ENCODE measurements around the gene GRIN1. TPM values are rescaled to one million over a fixed set of nuclear protein-coding genes. Genes with fewer than 3 reads are reported as not detected.

The GRIN1 gene
- total RNA-seq, 1 experiment from 2014 or later, result not detected

GRCh38 chr9:137187386-137187785 is 48.4 kb downstream of the GRIN1 start:
- no peak overlapping the region for H3K27ac ChIP-seq

GRCh38 chr9:137188086-137188489 is 49.1 kb downstream of the GRIN1 start:
- intact Hi-C loops (cut with micrococcal nuclease; ENCODE audit: unreplicated experiment), result loop anchor here (1.0 to 2.0 kb wide), 3 partner anchors 15 to 59 kb away; partner anchors contain the start of genes RNF224 and TMEM210
- H4K20me1 ChIP-seq (ENCODE audit: insufficient read depth), result peaks cover 17% of the 10 kb centered on the region
- no peak for TF ChIP-seq EZH2 (IDR thresholded peaks at IDR 0.05; ENCODE audit: low read depth)
- TF ChIP-seq CTCF (conservative IDR thresholded peaks at IDR 0.05), result no peak
- H3F3A ChIP-seq (ENCODE audit: insufficient read depth, low read depth), result peaks cover 18% of the 10 kb centered on the region
- H3K27me3 ChIP-seq (ENCODE audit: insufficient read depth, low read depth), result no peaks in the 10 kb centered on the region
- peaks cover 33% of the 10 kb centered on the region for H3K79me2 ChIP-seq (ENCODE audit: low read depth)
- H3K9me3 ChIP-seq (ENCODE audit: insufficient read depth, low read depth), result no peaks in the 10 kb centered on the region
- peaks cover 33% of the 10 kb centered on the region for H3K4me1 ChIP-seq (replicated peaks; ENCODE audit: insufficient read depth)
- H3K27ac ChIP-seq, result peak overlapping the region; percentile 74; the same call in 1 of the 2 replicates
- no TSS peak for BruUV-seq (replicated peaks)
- H3K36me3 ChIP-seq (ENCODE audit: low read depth), result no peaks in the 10 kb centered on the region
- H3K4me2 ChIP-seq, result peak overlapping the region; percentile 92
- peak overlapping the region; percentile 97 for H3K4me3 ChIP-seq
- CTCF ChIA-PET, result interaction anchor here (0.6 to 1.4 kb wide), 2 partner anchors 13 to 65 kb away, joined by 5 to 9 read pairs; no protein-coding TSS in a partner anchor
- peak overlapping the region; percentile 93 for H2AFZ ChIP-seq
- POLR2A ChIA-PET (ENCODE audit: unreplicated experiment), result interaction anchor here (0.7 to 1.8 kb wide), 3 partner anchors 13 to 57 kb away, joined by 3 to 14 read pairs (median 13); partner anchors contain the start of gene TPRN
- H3K9me2 ChIP-seq (ENCODE audit: insufficient read depth), result no peaks in the 10 kb centered on the region
- DNase-seq, result no peak

More at GRCh38 chr9:137187386-137187785, 48.4 kb downstream of the GRIN1 start:
- Histone ChIP-seq H3K4me1 (replicated peaks; ENCODE audit: insufficient read depth) (peaks cover 33% of the 10 kb centered on the region), H3K9me3 (ENCODE audit: insufficient read depth, low read depth) (no peaks in the 10 kb centered on the region), H2AFZ (no peak overlapping the region), H3K4me2 (peak overlapping the region; percentile 92), H4K20me1 (ENCODE audit: insufficient read depth) (peaks cover 11% of the 10 kb centered on the region), H3K79me2 (ENCODE audit: low read depth) (peaks cover 30% of the 10 kb centered on the region), H3K4me3 (peak overlapping the region; percentile 97), H3K9me2 (ENCODE audit: insufficient read depth) (no peaks in the 10 kb centered on the region), H3K36me3 (ENCODE audit: low read depth) (no peaks in the 10 kb centered on the region), H3K27me3 (ENCODE audit: insufficient read depth, low read depth) (no peaks in the 10 kb centered on the region), H3F3A (ENCODE audit: insufficient read depth, low read depth) (peaks cover 18% of the 10 kb centered on the region)
- ChIA-PET CTCF (interaction anchor here (0.6 kb wide), 1 partner anchor 64 kb away, joined by 5 read pairs; no protein-coding TSS in a partner anchor), POLR2A (ENCODE audit: unreplicated experiment) (interaction anchor here (0.7 kb wide), 1 partner anchor 56 kb away, joined by 3 read pairs; no protein-coding TSS in a partner anchor)
- BruUV-seq (replicated peaks), result no TSS peak
- intact Hi-C loops (cut with micrococcal nuclease; ENCODE audit: unreplicated experiment), result no loop called here
- TF ChIP-seq CTCF (conservative IDR thresholded peaks at IDR 0.05) (no peak), EZH2 (IDR thresholded peaks at IDR 0.05; ENCODE audit: low read depth) (no peak)
- DNase-seq, result no peak

GRCh38 chr9:137188490-137189296 is 49.7 kb downstream of the GRIN1 start, which contains the start of the genes ANAPC2 and SSNA1:
TSS of gene ANAPC2 (minus strand) at chr9:137188560. CDS start at chr9:137188532, 28 bp downstream.
TSS of gene SSNA1 (plus strand) at chr9:137188676. CDS start at chr9:137188727, 51 bp downstream.
- Histone ChIP-seq H4K20me1 (ENCODE audit: insufficient read depth) (peaks cover 23% of the 10 kb centered on the region), H2AFZ (peak within 1 kb of the TSS; percentile 93)

More at GRCh38 chr9:137188490-137189296, 49.7 kb downstream of the GRIN1 start, which contains the start of the genes ANAPC2 and SSNA1:
- peak within 1 kb of the TSS; percentile 97 for H3K4me3 ChIP-seq
- no peaks in the 10 kb centered on the region for H3K9me3 ChIP-seq (ENCODE audit: insufficient read depth, low read depth)
- no peaks in the 10 kb centered on the region for H3K36me3 ChIP-seq (ENCODE audit: low read depth)
- peaks cover 38% of the 10 kb centered on the region for H3K79me2 ChIP-seq (ENCODE audit: low read depth)
- ChIA-PET CTCF (interaction anchor here (0.5 to 2.8 kb wide), 9 partner anchors 12 to 402 kb away, joined by 3 to 17 read pairs (median 3); partner anchors contain the start of genes RNF224 and TMEM203), POLR2A (ENCODE audit: unreplicated experiment) (interaction anchor here (0.5 to 1.8 kb wide), 17 partner anchors 9 to 411 kb away, joined by 3 to 14 read pairs (median 5); partner anchors contain the start of genes CYSRT1, NSMF, RNF208 and TPRN)
- DNase-seq, result peak; percentile 81 to 98
- H3K27me3 ChIP-seq (ENCODE audit: insufficient read depth, low read depth), result no peaks in the 10 kb centered on the region
- H3K4me2 ChIP-seq, result peak within 1 kb of the TSS; percentile 92
- no TSS peak for BruUV-seq (replicated peaks)
- peaks cover 33% of the 10 kb centered on the region for H3K4me1 ChIP-seq (replicated peaks; ENCODE audit: insufficient read depth)
- H3K9me2 ChIP-seq (ENCODE audit: insufficient read depth), result no peaks in the 10 kb centered on the region
- TF ChIP-seq EZH2 (IDR thresholded peaks at IDR 0.05; ENCODE audit: low read depth) (no peak), CTCF (conservative IDR thresholded peaks at IDR 0.05) (peak; percentile 44; the same call in 1 of the 2 replicates)
- intact Hi-C loops (cut with micrococcal nuclease; ENCODE audit: unreplicated experiment), result loop anchor here (1.0 to 2.0 kb wide), 5 partner anchors 12 to 60 kb away; partner anchors contain the start of genes RNF224, TMEM210 and TPRN
- peaks cover 18% of the 10 kb centered on the region for H3F3A ChIP-seq (ENCODE audit: insufficient read depth, low read depth)
- H3K27ac ChIP-seq, result peak within 1 kb of the TSS; percentile 74
